GM21360 (cell line): Measurements from ENCODE around the gene NIF3L1.

Experiments
- ATAC-seq: cut with Tn5 transposase; IDR thresholded peaks from one replicate; pipeline ENCODE4 v1.9.1; 2021; ENCODE audit warnings: mild to moderate bottlenecking, moderate library complexity; ENCODE audit not compliant: unreplicated experiment

The NIF3L1 gene

DNA sequence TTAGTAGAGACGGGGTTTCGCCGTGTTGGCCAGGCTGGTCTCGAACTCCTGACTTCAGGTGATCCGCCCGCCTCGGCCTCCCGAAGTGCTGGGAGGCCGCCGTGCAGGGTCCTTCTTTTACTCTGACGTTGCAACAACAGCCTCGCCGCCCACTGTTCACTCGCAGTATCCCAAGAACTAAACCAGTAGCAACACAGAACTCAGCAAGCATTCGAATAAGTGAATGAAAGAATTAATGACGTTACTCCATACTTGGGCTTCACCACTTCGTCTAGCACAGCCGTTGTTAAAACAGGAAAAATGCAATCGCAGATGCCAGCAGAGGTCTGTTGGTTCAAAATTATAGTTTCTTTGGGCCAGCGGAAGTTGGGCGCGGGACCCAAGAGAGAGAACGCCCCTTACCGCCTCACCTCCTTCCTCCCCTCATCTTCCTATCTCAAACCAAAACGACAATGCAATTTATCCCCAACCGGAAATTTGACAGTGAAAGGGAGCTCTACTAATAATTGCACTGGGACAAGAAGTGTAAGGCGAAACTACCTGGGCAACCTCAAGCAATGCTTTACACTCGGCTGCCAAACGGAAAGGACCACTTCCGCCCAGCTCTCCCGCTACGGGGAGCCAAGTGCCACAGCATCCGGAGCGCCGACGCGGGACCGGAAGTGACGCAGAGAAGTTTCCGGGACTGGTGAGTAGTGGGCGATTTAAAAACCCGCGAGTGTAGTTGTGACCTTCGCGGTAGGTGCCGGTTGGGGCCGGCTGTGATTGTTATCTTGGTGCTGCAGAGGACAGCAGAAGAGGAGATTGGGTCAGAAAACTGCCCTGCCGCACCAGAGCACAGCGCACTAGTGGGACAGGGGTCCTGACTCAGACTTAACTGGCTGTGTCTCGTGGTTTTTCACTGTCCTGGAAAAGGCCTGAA, at the start of gene NIF3L1, which contains the start of gene PPIL3:
TSS of gene NIF3L1 (plus strand) at position 668 of the 922 bp plus-strand sequence. CDS start 2,573 bp downstream, outside the sequence.
TSS of gene PPIL3 (minus strand) at position 374 of the 922 bp plus-strand sequence. CDS start 1,462 bp downstream, outside the sequence.
- peak; percentile 88 for ATAC-seq

DNA sequence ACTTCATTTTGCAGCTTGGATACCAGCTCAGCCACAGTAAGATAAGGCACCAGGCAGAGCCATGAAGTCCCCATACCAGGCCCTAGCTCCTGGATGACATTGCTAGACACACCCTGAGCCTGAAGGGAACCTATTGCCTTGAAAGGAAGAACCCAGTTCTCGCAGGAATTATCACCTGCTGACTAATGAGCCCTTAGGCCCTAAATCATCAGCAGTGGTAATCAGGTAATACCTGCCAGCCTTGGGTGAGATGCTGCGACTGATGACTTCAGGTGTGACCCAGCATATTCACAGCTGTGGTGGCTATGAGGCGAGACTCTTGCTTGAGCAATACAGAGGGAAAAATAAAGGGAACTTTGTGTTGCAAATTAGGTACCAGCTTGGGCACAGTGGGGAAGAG, 49.7 kb upstream of the NIF3L1 start:
- no peak for ATAC-seq

DNA sequence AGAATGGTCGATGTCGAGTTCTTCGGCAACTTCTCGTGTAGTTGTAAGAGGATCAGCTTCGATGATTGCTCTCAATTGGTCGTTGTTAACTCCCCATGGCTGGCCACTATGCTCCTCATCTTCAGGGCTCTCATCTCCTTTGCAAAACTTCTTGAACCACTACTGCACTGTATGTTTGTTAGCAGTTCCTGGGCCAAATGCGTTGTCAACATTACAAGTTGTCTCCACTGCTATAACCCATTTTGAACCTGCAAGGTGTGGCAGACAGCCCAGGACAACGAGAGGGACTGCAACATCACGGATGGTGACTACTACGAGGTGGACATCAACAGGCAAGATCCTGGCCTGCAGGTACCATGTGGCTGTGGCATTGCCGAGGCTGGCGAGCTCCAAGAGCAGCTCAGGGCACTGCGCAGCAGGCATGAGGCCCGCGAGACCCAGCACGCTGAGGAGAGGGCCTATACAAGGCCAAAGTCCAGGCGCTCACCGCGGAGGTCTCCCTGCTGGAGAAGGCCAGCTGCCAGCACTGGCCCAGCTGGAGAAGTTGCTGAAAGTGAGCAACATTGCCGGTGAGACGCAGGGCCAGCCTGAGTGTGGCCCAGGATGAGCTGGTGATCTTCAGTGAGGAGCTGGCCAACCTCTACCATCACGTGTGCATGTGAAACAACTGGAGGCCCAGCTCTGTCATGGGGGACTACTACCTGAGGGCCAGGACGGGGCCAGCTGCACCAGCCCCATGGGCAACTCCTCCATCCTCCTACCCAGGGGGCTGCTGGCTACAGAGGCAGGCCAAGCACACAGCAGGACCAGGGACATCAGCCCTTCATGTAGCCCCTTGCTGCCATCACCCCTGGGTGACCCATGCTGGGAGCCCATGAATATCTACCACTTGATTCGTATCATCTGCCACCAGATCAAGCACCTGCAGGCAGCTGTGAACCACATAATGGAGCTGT, 44.9 kb upstream of the NIF3L1 start:
- ATAC-seq, result no peak

DNA sequence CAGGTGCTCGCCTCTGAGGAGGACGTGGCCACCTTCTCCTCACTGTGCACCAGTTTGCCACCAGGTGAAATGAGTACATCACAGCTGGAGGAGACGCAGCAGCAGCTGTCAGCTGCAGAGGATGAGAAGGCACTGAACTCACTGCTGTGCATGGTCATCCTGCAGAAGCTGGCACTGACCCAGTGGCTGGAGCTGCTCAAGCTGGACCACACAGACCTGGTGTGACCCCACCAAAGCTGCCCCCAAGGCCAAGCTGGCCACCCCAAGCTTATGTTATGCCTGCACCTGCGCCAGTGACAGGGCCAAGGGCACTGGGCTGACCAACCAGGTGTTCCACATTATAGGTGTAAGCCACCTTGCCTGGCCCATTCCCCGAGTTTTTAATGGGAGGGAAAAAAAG, 44.0 kb upstream of the NIF3L1 start:
- ATAC-seq, result no peak

DNA sequence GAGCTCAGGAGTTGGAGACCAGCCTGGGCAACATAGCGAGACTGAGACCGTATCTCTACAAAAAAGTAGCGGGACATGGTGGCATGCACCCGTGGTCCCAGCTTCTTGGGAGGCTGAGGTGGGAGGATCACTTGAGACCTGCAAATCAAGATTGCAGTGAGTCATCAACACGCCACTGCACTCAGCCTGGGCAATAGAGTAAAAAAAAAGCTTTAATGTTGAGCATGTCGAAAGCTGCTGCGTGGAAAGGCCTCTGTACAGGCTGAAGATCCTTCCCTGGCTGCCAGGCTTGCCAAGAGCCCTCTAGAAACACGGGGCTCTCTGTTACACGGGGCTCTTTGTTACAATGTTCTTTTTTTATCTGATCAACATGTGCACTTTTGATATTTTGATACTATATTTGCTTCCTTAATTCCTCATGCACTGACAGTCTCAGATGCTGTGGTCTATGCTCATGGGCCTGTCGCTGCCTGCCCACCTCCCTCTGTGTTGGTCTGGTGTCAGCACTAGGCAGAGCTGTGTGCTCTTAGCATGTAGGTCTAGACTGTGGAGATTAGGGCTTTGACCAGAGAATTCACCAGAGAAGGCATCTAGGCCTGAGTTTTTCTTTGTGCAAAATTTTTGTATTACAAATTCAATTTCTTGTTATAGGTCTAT, 43.4 kb upstream of the NIF3L1 start:
- ATAC-seq, result no peak

- no peak for ATAC-seq
Observed at GRCh38 chr2:200847269-200847668, 41.9 kb upstream of the NIF3L1 start.

- no peak for ATAC-seq
Observed at GRCh38 chr2:200847939-200848338, 41.2 kb upstream of the NIF3L1 start.

DNA sequence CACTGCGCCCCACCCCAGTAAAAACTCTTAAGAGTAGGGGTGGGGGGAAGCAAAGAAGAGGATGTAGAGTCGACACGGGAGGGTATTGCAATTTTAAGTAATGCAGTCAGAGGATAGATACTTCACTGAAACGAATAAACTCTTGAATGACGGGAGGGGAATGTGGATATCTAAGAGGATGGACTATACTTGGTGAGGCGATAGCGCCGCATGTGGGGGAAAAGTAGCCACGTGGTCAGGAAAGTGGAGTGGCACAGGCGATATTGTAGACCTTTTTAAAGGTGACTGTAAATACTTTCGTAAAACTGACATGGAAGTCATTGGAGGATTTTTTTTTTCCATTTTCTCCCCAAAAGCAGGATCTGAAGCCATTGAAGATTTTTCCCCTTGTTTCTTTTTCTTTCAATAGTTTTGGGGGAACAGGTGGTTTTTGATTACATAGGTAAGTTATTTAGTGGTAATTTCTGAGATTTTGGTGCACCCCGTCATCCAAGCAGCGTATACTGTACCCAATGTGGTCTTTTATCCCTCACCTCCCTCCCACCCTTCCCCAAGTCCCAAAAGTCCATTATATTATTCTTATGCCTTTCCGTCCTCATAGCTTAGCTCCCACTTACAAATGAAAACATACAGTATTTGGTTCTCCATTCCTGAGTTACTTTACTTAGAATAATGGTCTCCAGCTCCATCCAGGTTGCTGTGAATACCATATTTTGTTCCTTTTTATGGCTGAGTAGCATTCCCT, 38.5 kb upstream of the NIF3L1 start:
- no peak for ATAC-seq

GRCh38 chr2:200851398-200852248, 37.5 kb upstream of the NIF3L1 start:
- no peak for ATAC-seq

DNA sequence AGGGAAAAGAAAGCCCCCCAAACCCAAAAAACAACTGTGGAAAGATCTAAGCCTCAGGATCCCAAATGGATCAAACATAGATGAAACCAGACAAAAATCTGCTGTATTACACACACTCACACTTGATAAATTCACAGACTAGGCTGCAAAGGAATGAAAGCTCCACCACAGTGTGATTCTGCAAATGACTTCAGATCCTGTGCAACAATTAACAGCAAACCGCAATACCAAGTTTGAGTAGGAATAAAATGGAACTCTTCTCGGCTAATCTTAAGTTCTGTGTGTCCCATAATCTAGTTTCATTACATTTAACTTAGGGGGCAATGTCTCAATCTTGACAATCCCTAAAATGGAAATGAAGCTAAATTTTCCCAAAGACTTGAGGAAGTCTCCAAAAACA, 36.6 kb upstream of the NIF3L1 start:
- ATAC-seq, result no peak

DNA sequence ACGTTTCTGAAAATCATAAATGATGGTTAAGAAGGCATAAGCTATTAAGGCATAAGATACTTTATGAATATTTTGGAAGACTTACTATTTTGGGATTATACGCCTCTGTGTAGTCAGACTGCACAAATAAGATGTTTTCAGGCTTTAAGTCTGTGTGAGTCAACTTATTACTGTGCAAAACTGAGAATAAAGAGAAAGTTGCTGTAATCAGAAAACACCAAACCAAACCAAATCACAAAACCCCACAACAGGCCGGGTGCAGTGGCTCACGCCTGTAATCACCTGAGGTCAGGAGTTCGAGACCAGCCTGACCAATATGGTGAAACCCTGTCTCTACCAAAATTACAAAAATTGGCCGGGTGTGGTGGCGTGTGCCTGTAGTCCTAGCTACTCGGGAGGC, 32.4 kb upstream of the NIF3L1 start:
- ATAC-seq, result no peak

DNA sequence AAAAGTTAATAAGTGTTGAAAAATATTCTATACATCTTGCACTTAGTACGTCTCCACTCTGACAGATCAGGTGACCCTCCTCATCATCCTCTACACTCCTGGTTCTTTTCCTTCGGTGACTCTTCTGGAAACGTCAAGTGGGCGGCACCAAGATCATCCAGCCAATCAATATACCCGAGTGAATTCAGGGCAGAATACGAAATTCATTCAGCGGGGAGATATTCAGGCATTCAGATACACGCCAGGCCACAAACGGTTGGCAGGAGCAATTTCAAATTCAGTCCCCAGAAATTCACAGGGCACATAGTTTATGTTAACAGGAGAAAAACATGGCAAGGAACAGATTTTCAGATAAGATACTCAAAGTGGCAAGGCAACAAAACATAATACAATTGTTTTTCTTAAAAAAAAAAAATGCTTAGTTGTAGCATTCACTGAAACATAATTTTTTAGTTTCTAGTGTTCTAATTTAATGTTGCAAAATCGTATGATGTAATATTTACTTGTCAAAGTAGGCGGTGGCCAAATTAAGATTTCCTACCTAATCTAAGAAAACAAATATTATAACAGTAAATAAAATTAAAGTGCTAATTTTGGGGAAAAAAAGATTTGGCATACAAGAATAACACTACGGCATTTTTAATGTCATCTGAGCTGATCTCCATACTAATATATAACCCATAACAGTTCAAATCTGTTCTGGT, 28.9 kb upstream of the NIF3L1 start:
- no peak for ATAC-seq

GRCh38 chr2:200861617-200862155, 27.5 kb upstream of the NIF3L1 start:
- ATAC-seq, result no peak

GRCh38 chr2:200862532-200863000, 26.6 kb upstream of the NIF3L1 start:
- no peak for ATAC-seq

DNA sequence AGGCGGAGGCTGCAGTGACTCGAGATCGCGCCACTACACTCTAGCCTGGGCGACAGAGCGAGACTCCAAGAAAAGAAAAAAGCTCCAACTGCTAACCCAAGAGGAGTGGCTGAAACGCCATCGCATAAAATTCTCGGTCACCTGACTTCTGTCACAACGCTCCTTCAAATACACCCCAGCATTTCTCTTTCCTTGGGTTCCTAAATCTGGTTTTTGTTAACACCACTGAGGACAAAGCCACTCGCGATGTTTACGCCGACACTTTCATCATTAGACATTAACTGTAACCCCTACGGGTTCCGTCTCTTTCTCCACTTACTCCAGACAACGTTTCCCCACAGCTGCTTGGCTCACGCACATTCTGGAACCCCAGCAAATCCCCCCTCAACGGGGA, 25.4 kb upstream of the NIF3L1 start:
- no peak for ATAC-seq

DNA sequence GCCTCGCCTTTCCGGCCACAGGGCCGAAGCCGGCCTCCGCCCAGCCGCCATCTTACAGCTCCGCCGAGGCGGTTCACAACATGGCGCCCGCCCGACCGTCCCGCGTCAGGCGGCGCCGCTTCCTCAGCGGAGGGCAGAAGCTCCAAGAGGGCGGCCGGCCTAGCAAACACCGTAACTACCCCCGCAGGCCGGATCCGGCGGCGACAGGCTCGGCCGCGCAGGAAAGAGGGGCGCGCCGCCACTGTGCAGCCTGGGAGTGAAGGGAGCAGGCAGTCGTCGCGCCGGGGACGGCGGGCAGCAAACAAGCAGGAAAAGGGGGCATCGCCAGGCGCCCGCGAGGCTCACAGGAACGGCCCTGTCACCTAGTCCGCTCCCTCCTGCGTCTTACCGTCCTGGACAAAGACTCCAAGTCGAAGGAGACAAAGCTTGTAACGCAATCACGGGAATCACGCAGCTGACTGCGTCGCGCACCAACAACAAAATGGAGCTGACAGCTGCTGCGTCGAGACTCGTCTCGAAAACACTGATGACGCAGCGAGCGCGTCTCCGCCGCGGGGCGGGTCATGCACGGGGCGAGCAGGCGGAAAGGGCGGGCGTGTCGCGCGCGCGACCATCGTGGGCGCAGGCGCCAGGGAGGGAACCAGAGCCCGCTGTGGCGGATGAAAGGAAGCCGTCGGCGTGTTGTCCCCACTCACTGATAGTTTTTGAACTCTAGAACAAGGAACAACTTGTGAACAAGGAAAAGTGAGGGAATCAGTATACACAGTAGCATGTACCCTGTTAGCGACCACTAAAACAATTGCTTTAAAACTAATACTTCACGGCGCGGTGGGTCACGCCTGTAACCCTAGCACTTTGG, 24.8 kb upstream of the NIF3L1 start, which contains the start of gene CLK1:
TSS of gene CLK1 (minus strand) at position 483 of the 859 bp plus-strand sequence. CDS start 2,796 bp downstream, outside the sequence.
- peak; percentile 83 for ATAC-seq

GRCh38 chr2:200869014-200869413, 20.2 kb upstream of the NIF3L1 start:
- ATAC-seq, result no peak
